HG03521 (cell line): ENCODE data around the gene CORO2B.

Experiments
- ATAC-seq: cut with Tn5 transposase; IDR thresholded peaks from one replicate; pipeline ENCODE4 v1.9.1; 2021; ENCODE audit warnings: mild to moderate bottlenecking, moderate library complexity; ENCODE audit not compliant: unreplicated experiment

Gene CORO2B

DNA sequence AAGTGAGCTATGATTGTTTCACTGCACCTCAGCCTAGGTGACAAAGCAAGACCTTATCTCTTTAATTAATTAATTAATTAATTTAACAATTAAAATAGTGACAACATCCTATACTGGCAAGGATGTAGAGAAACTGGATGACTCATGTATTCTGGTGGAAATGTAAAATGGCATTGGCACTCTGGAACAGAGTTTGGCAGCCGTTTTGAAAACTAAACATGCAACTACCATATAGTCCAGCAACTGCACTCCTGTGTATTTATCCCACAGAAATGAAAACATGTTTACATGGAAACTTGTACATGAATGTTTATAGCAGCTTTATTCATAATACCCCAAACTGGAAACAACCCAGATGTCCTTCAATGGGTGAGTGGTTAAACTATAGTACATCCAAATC, 185.3 kb downstream of the CORO2B start:
- ATAC-seq = no peak

DNA sequence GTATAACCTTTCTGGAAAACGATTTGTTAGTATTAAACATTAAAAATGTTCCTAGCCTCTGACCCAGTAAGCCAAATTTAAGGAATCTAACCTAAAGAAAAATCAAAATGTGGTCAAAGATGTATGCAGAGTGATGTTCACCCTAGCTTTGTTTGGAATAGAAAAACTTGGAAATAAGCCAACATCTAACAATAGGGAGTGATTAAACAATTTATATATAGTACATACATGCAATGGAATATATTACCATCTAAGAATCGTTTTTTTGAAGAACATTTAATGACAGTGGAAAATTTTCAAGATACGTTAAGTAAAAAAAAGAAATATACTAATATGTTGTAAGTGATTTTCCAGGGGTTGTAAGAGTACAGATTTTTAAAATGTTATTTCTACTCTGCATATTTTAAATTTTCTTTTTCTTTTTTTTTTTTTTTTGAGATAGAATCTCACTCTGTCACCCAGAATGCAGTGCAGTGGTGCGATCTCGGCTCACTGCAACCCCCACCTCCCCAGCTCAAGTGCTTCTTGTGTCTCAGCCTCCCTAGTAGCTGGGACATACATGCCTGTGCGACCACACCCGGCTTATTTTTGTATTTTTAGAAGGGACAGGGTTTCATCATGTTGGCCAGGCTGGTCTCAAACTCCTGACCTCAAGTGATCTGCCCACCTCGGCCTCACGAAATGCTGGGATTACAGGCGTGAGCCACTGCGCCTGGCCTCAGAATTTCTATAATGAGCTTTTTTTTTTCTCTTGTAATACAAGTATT, 187.0 kb downstream of the CORO2B start:
- ATAC-seq = no peak

DNA sequence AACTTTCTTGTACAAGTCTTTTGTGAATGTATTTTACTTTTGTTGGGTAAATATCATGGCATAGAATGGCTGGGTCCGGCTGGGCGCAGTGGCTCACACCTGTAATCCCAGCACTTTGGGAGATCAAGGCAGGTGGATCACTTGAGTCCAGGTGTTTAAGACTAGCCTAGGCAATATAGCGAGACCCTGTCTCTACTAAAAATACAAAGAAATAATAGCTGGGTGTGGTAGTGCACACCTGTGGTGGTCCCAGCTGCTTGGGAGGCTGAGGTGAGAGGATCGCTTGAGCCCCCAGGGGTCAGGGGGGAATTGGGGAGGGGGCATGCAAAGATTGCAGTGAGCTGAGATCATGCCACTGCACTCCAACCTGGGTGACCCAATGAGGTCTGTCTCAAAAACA, 189.0 kb downstream of the CORO2B start:
- ATAC-seq = no peak

DNA sequence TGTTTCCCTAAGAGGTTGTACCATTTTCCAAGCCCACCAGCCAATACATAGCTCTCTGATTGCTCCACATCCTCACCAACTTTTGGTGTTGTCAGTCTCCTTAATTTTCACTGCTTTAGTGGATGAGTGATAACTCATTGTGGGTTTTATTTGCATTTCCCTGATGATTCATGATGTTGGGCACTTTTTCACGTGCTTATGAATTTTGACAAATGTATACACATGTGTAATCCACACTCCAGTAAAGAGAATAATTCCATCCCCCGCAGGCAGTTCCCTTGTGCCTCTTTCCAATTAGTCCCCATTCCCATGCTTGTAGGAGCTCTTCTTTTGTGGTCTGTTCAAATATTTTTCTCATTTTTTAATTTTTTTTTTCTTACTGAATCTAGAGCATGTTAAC, 189.5 kb downstream of the CORO2B start:
- ATAC-seq = no peak

DNA sequence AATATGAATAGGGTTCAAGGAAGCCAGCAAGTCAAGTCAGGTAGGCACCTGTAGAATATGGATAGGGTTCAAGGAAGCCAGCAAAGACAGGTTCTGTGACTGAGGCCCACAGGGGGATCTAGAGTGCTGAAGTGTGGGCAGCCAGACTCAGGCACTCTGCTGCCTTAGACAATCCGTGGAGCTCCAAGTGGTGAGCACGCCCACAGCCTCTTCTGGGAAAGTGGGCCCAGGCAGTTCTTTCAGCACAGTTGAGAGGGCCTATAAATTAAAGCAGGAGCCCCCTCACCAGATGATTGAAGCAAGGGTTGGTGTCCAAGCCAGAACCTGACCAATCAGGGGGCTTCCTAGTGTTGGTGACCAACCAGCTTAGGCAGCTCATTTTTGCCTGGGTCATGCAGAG, 190.9 kb downstream of the CORO2B start:
- ATAC-seq = no peak

DNA sequence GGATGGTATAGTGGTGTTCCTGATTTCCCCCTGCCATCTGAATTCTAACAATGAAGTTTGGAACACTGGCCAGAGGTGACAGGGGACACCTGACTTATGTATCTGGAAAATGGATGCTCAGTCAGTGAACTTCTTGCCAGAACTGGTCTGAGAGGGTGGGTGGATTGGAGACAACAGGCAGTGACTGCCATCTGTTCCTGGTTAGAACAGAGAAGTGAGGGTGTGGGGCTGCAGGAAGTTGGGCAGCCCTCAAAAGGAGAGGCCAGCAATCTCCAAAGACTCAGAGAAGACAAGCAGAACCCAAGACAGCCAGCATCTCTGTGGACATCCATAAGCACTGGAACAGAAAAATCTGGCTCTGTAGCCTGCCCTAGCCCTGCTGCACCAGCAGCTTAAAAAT, 191.4 kb downstream of the CORO2B start:
- no peak for ATAC-seq

DNA sequence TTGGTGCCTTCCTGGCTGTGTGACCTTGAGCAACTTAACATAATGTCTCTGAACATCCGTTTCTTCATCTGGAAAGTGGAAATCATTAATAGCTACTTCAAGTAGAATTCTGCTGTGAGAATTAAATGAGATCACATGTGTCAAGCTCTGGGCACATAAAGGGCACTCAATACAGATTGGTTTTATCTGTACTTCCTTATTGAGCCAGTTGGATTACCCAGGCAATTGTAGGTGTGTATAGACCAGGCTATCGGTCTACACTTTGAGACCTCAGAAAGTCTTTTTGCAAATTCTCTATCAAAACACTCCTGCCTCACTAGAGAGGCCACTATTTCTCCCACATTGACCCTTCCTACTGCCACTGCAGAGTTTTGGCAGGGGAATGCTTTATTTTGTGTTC, 194.2 kb downstream of the CORO2B start:
- ATAC-seq = no peak

DNA sequence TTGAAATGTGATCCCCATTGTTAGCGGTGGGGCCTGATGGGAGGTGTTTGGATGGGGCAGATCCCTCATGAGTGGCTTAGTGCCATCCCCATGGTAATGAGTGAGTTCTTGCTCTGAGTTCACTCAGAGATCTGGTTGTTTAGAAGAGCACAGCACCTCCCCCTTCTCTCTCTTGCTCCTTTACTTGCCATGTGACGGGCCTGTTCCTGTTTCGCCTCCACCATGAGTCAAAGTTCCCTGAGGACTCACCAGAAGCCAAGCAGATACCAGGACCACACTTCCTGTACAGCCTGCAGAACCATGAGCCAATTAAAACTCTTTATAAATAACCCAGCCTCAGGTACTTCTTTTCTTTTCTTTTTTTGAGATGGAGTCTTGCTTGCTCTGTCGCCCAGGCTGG, 195.3 kb downstream of the CORO2B start:
- no peak for ATAC-seq

DNA sequence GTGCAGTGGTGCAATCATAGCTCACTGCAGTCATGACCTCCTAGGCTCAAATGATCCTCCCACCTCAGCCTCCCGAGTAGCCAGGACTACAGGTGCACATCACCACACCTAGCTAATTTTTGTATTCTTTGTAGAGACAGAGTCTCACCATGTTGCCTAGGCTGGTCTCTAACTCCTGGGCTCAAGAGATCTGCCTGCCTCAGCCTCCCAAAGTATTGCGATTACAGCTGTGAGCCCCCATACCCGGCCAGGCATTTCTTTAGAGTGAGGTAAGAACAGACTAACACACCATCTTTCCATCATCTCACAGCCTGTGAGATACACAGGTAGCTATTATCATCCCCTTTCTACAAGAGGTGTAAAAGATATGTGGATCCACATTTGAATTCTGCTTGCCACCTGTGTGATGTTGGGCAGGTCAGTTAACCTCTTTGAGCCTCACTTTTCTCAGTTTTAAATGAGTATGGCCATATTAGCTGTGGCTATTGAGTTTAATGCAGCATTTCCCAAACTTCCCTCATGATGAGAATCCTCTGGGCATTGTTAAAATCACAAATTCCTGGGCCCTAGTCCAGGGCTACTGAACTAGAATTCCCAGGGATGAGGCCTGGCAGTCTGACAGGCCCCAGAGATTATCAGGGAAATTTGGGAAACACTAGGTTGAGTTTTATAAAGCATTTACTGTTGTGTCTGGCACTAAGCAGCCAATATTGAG, 195.9 kb downstream of the CORO2B start:
- ATAC-seq = no peak

DNA sequence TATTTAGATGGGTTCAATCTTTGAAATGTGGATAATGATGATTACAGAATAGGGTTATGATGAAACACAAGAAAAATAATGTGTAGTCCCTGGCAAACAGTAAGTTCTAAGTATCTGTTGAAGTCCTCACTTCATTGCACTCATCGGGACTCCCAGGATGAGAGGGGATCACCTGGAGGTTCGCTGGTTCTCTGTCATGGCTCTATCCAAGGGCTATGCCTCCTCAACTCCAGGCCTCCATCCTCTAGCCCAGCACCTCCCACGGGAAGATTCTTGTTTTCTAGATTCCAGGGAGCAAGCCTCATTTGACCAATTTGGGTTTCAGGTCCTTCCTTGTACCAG, 196.4 kb downstream of the CORO2B start:
- no peak for ATAC-seq

DNA sequence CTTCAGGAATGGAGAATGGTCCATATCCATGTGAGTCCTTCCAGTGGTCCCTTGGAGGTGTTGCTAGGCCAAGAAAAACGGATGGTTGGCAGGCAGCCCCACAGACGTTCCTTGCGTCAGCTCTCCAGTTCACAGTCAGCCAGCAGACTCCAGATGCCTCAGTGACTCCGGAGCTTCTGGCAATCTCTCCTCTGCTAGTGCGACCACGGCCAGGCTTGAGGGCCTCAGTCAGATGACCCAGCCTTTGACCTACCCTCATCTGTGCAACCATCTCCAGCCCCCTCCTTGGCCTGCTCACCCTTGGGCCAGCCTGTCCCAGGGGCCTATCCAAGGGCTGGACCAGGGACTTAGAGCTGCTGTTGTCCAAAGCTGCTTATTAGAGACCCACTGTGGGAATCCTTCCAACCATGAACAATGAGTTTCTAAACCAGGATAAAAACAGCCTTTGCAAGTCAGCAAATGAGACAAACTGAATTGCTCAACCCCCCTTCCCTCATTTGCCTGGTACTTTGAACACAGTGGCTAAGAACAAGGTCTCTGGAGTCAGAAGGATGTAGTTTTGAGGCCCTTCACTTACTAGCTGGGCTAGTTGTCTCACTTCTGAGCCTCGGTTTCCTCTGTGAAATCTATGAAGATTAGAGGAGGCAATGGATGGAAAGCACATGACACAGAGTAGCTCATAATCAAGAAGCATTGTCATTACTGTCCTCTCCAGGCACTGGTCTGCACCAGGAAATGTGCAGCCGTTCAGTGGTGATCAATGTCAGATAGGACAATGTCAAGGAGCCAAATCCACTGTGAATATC, 197.1 kb downstream of the CORO2B start:
- ATAC-seq = no peak

DNA sequence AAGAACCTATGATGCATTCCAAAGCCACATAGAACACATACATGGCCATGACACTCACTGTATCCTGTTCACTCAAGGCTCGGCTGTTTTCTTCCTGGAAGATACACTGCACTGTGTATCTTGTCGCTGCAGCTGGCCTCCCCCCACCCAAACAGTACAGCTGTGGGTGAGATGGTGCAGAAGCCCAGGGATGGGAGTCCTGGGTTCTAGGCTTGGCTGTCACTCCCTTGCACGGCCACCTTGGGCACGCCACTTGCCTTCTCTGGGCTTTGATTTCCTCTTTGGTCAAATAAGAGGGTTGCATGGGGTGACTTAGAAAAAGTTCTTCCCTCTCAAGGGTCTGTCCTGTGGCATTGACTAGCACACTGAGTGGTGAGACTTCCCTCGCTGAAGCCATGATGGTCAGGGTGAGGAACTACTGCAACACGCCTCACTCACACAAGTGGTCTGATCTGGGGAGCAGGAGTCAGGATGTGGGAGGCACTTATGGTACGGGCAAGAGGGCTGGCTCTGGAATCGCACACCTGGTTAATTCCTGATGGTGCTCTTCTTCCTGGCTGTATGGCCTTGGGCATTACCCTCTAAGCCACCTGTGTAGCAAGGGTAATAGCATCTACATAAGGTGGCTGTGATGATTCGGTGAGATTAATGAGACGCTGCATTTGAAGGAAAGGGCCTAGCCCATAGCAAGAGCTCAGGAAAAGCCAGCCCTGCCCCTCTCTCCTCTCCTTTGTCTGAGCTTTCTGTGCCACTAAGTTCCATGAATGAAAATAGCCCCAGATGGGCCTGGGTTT, 197.9 kb downstream of the CORO2B start:
- ATAC-seq = no peak
